HepG2 (cell line): ENCODE results near the gene TREH. TPM values are rescaled to one million over a fixed set of nuclear protein-coding genes. Genes with fewer than 3 reads are reported as not detected.

Experiments
- ATAC-seq: fragments of 200-7000 bp; cut with Tn5 transposase; 3 replicates; pipeline ENCODE4 v1.9.1; 2020; ENCODE audit warnings: mild to moderate bottlenecking, moderate library complexity
- BruUV-seq: library from RNA; stranded (reverse); fragments of 400-500 nt; replicated peaks from 2 replicates; lab custom pipeline; 2021; lab: Mats Ljungman, UMichigan
- CTCF ChIA-PET: fragments of 300-600 bp; formaldehyde crosslinking; extraction: SDS; loops from one replicate; lab custom pipeline; 2021; ENCODE audit warnings: low total read pairs, inconsistent platforms, low intra/inter-chr PET ratio; lab: Yijun Ruan, JAX
- POLR2A ChIA-PET: fragments of 350-600 bp; sonication (Branson Sonifier 250); formaldehyde crosslinking; loops from one replicate; lab custom pipeline; 2020; ENCODE audit warnings: antibody characterized with exemption, inconsistent platforms; lab: Yijun Ruan, JAX
- DNase-seq: peaks from one replicate; pipeline ENCODE4 v3.0.0-alpha.2; 2015; ENCODE audit warnings: low spot score
- FAIRE-seq: peaks from 3 replicates; lab custom pipeline; 2011; peaks lifted over from hg19 to GRCh38; lab: Jason Lieb, UNC
- H2AFZ ChIP-seq: one replicate; pipeline ENCODE4 v1.6.1; 2011; ENCODE audit warnings: low read length, inconsistent platforms
- H3K27ac ChIP-seq: fragments of 300-600 bp; 3 replicates; pipeline ENCODE4 v1.8.0; 2011; ENCODE audit warnings: mixed run types, mild to moderate bottlenecking, mixed read lengths, low read length, inconsistent platforms; ENCODE audit not compliant: insufficient read depth; ENCODE audit errors: extremely low read length
- H3K27me3 ChIP-seq, 2 experiments: fragments of 200-600 bp in 1 of 2; 2 replicates in 1 of 2; 3 replicates in 1 of 2; pipeline versions ENCODE4 v1.6.0 to v1.8.0; 2011; ENCODE audit warnings: low read length in 2 of 2, mild to moderate bottlenecking in 2 of 2, moderate library complexity in 2 of 2, inconsistent platforms in 1 of 2; ENCODE audit not compliant: insufficient read depth in 2 of 2, control insufficient read depth in 1 of 2
- H3K36me3 ChIP-seq, 2 experiments: fragments of 200-600 bp in 1 of 2; replicated peaks in 1 of 2; 2 replicates in 1 of 2; 3 replicates in 1 of 2; pipeline versions ENCODE4 v1.5.1 to v1.8.0; 2011; ENCODE audit warnings: low read length in 2 of 2, inconsistent platforms in 1 of 2; ENCODE audit not compliant: insufficient read depth in 2 of 2, control insufficient read depth in 1 of 2
- H3K4me1 ChIP-seq: 2 replicates; pipeline ENCODE4 v1.5.1; 2012; ENCODE audit warnings: low read length, inconsistent platforms; ENCODE audit not compliant: insufficient read depth
- H3K4me2 ChIP-seq: 2 replicates; pipeline ENCODE4 v1.6.0; 2011; ENCODE audit warnings: low read depth, low read length, inconsistent platforms
- H3K4me3 ChIP-seq, 3 experiments: fragments of 200-600 bp in 1 of 3; sonication (generic), shearing (Covaris generic) in 1 of 3; replicated peaks in 1 of 3; 2 replicates each; pipeline ENCODE4 v1.5.1; 2011 to 2016; ENCODE audit warnings: low read length in 3 of 3, inconsistent platforms in 2 of 3, low read depth in 2 of 3, mild to moderate bottlenecking in 2 of 3, control low read depth in 1 of 3, mixed read lengths in 1 of 3; ENCODE audit not compliant: insufficient read depth in 1 of 3
- H3K79me2 ChIP-seq: one replicate; pipeline ENCODE4 v1.6.1; 2011; ENCODE audit warnings: low read length, inconsistent platforms; ENCODE audit not compliant: insufficient read depth
- H3K9ac ChIP-seq: 2 replicates; pipeline ENCODE4 v1.6.0; 2011; ENCODE audit warnings: mild to moderate bottlenecking, low read depth, low read length, inconsistent platforms; ENCODE audit not compliant: insufficient read depth
- H3K9me3 ChIP-seq: 2 replicates; pipeline ENCODE4 v1.5.1; 2012; ENCODE audit warnings: mild to moderate bottlenecking, low read length
- H4K20me1 ChIP-seq: 2 replicates; pipeline ENCODE4 v1.6.0; 2011; ENCODE audit warnings: inconsistent platforms, mild to moderate bottlenecking, low read length, moderate library complexity; ENCODE audit not compliant: insufficient read depth
- AKNA ChIP-seq: sonication (generic); formaldehyde crosslinking; IDR thresholded peaks from 2 replicates; pipeline ENCODE4 v1.4.0; 2020; ENCODE audit warnings: missing genetic modification reagents, borderline replicate concordance
- BATF2 ChIP-seq: sonication (generic); formaldehyde crosslinking; IDR thresholded peaks from 2 replicates; pipeline ENCODE4 v1.8.0; 2022; ENCODE audit warnings: mild to moderate bottlenecking, missing genetic modification reagents, moderate library complexity
- CREB1 ChIP-seq, 2 experiments: fragments of 450-650 bp in 1 of 2; IDR thresholded peaks; 2 replicates each; pipeline ENCODE4 v1.6.1; 2016 to 2017; ENCODE audit warnings: control low read depth in 1 of 2, mild to moderate bottlenecking in 1 of 2, missing compliant biosample characterization in 1 of 2, missing genetic modification characterization in 1 of 2
- ZKSCAN8 ChIP-seq: IDR thresholded peaks from 2 replicates; pipeline ENCODE4 v1.6.1; 2016; ENCODE audit warnings: borderline replicate concordance, missing genetic modification reagents, missing compliant biosample characterization
- ZNF205 ChIP-seq: IDR thresholded peaks from 2 replicates; pipeline ENCODE4 v1.6.1; 2018; ENCODE audit warnings: missing biosample characterization, missing genetic modification reagents
- ZNF224 ChIP-seq: sonication (generic); formaldehyde crosslinking; IDR thresholded peaks from 2 replicates; pipeline ENCODE4 v1.5.0; 2020; ENCODE audit warnings: mild to moderate bottlenecking, missing genetic modification reagents
- ZNF768 ChIP-seq: sonication (generic); formaldehyde crosslinking; IDR thresholded peaks from 2 replicates; pipeline ENCODE4 v1.4.0; 2020; ENCODE audit warnings: missing genetic modification reagents
- WGBS: methylation state at CpG from one replicate; pipeline ENCODE4 v1.1.6; 2017; ENCODE audit warnings: low lambda C conversion rate; 5-methylcytosine and 5-hydroxymethylcytosine counted together
- in situ Hi-C: cut with HindIII; loops from 2 replicates; pipeline ENCODE4 v1.10.0; 2017; ENCODE audit warnings: low pct_unique_long_range_greater_than_20kb; ENCODE audit not compliant: extremely low pct_ligation_motif_present
- intact Hi-C: fragments of 100-400 bp; cut with micrococcal nuclease; formaldehyde crosslinking; loops from one replicate; pipeline ENCODE4 v1.10.0; 2022; ENCODE audit not compliant: unreplicated experiment
- polyA plus RNA-seq, 8 experiments: library from polyadenylated mRNA; depleted of rRNA in 3 of 8; stranded (reverse) in 7 of 8; unstranded in 1 of 8; fragments of >200 nt; fragmentation: Illumina TruSeq in 4 of 8; extraction: Trizol in 4 of 8; gene quantifications; 2 replicates each; pipeline versions ENCODE4 v1.2.1 to v1.2.3, GENCODE V29; 2011 to 2016; ENCODE audit warnings: low read depth in 4 of 8, missing spikeins in 1 of 8, mixed read lengths in 1 of 8; ENCODE audit not compliant: insufficient read depth in 1 of 8
- total RNA-seq, 5 experiments: library from RNA; depleted of rRNA; stranded (reverse); fragments of >200 nt; fragmentation: Illumina TruSeq; extraction: Trizol; gene quantifications; 2 replicates each; pipeline ENCODE4 v1.2.3, GENCODE V29; 2016; ENCODE audit warnings: low read depth in 1 of 5
- TF ChIP-seq, protein P1 (sequence below): sonication (generic); formaldehyde crosslinking; IDR thresholded peaks from 2 replicates; pipeline ENCODE4 v1.8.0; 2022; ENCODE audit warnings: missing genetic modification reagents, low read depth, mild to moderate bottlenecking, borderline replicate concordance

The TREH gene
- total and polyA plus RNA-seq, 2 of the 13 experiments (the other 11 are each of a cell fraction or from before 2014, with no cell fraction given) = 0.53 to 0.86 TPM

DNA sequence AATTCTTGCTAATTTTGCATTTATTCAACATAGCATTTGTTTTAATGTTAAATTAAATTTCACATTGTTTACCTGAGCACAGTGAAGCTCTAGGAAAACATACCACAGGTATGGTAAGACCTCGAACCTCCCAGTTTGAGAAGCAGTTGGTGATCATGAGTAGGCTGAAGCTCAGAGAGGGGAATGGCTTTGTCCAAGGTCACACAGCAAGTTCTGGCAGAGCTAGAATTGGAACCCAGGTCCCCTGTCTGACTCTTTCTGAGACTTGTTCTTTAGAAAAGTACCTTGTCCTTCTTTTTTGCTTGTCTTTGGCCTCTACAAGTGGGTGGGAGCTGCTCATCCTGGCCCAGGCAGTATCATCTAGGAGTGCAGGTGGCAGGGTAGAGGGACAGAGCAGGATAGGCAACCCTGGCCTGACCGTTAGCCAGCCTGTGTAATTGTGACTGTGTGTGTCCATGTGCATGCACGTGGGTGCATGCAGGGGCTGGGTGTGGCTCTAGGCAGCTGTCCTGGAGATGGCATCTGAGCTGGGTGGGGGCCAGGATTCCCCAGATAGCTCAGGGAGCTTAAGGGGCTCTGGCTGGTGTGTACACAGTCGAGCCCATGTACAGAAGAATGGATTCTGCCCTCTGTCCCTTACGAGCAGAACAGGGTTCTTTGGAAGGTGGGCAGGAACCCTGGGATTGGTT is 50.4 kb downstream of the TREH start:
- H2AFZ ChIP-seq = no peak overlapping the region
- no peak for TF ChIP-seq AKNA (CRISPR knock-in tag)
- no peak for TF ChIP-seq BATF2 (CRISPR knock-in tag)
- no peak for TF ChIP-seq ZNF224 (CRISPR knock-in tag)
- no peak for TF ChIP-seq ZNF205 (CRISPR knock-in tag)
- no peak for TF ChIP-seq CREB1 (IDR thresholded peaks at IDR 0.05)
- no peak for TF ChIP-seq CREB1 (CRISPR knock-in tag; IDR thresholded peaks at IDR 0.05)
- TF ChIP-seq ZNF768 (CRISPR knock-in tag) = peak; percentile 72
- no peak for TF ChIP-seq ZKSCAN8 (CRISPR knock-in tag)
- TF ChIP-seq, protein P1, sequence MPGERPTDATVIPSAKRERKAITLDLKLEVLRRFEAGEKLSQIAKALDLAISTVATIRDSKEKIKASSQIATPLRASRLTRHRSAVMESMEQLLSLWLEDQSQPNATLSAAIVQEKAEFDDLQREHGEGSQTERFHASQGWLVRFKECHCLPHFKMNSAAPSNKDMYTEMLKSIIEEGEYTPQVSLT = no peak
- peaks cover 14 to 22% of the 10 kb centered on the region in 2 experiments; a peak in 4 of 5 replicates for H3K36me3 ChIP-seq
- H3K27me3 ChIP-seq = no peaks in the 10 kb centered on the region
- DNase-seq = no peak
- H3K4me2 ChIP-seq = no peak overlapping the region
- ChIA-PET CTCF (no interaction called here), POLR2A (interaction anchor here (1.3 kb wide), 1 partner anchor 9 kb away, joined by 5 read pairs; no protein-coding TSS in a partner anchor)
- H3K79me2 ChIP-seq = no peaks in the 10 kb centered on the region
- H3K4me1 ChIP-seq = peaks cover 3% of the 10 kb centered on the region
- intact Hi-C loops = no loop called here
- TSS peak; percentile 24 for BruUV-seq
- in situ Hi-C loops = no loop called here
- WGBS = 87% methylated on average over 5 of the region's 5 CpGs
- no peak overlapping the region for H3K9ac ChIP-seq
- no peaks in the 10 kb centered on the region for H4K20me1 ChIP-seq
- H3K4me3 ChIP-seq = no peak overlapping the region
- ATAC-seq = no peak
- no peak for FAIRE-seq
- H3K27ac ChIP-seq = no peak overlapping the region
- H3K9me3 ChIP-seq = no peaks in the 10 kb centered on the region
